Sigmoid colon (tissue), 4 donors: ENCODE data around the gene SULF2.

Experiments
- POLR2AphosphoS5 ChIP-seq, 4 donors: sonication (generic); formaldehyde crosslinking; IDR thresholded peaks; one replicate each; pipeline ENCODE4 v1.6.1; 2017; ENCODE audit warnings: antibody characterized with exemption in 4 of 4
- TF ChIP-seq, protein P1 (sequence below), 4 experiments: fragments of 450-650 bp in 3 of 4; fragments of 200-600 bp in 1 of 4; IDR thresholded peaks; one replicate each; pipeline ENCODE4 v1.5.1; 2016 to 2019; ENCODE audit warnings: antibody characterized with exemption in 4 of 4, mild to moderate bottlenecking in 3 of 4, moderate library complexity in 2 of 4

DNA sequence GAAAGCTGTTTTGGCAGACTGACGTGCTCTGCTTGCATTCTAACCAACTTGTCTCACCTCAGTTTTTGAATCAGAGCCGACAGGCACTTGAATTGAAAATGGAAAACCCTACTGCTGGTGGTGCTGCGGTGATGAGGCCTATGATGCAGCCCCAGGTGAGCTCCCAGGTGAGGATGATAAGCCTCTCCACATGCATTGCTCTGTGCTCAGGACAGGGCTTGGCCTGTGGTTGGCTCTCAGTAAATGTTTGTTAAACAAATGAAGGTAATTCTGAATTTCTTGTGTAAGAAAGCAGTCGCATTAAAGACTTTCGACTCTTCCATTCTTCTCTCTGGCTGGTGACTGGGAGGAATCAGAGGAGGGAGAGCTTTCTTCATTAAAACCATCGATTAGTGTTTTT is 136.3 kb downstream of the SULF2 start:
- TF ChIP-seq, protein P1, sequence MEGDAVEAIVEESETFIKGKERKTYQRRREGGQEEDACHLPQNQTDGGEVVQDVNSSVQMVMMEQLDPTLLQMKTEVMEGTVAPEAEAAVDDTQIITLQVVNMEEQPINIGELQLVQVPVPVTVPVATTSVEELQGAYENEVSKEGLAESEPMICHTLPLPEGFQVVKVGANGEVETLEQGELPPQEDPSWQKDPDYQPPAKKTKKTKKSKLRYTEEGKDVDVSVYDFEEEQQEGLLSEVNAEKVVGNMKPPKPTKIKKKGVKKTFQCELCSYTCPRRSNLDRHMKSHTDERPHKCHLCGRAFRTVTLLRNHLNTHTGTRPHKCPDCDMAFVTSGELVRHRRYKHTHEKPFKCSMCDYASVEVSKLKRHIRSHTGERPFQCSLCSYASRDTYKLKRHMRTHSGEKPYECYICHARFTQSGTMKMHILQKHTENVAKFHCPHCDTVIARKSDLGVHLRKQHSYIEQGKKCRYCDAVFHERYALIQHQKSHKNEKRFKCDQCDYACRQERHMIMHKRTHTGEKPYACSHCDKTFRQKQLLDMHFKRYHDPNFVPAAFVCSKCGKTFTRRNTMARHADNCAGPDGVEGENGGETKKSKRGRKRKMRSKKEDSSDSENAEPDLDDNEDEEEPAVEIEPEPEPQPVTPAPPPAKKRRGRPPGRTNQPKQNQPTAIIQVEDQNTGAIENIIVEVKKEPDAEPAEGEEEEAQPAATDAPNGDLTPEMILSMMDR (IDR thresholded peaks at IDR 0.05), result no peak
- no peak for TF ChIP-seq POLR2AphosphoS5 (IDR thresholded peaks at IDR 0.05)
